ENCODE measurements around the gene TTC28.
"Not testable (repeated sequence)": the region's sequence is repeated elsewhere in the genome, so short reads cannot be mapped to it uniquely, and the experiment has no call there.

DNA sequence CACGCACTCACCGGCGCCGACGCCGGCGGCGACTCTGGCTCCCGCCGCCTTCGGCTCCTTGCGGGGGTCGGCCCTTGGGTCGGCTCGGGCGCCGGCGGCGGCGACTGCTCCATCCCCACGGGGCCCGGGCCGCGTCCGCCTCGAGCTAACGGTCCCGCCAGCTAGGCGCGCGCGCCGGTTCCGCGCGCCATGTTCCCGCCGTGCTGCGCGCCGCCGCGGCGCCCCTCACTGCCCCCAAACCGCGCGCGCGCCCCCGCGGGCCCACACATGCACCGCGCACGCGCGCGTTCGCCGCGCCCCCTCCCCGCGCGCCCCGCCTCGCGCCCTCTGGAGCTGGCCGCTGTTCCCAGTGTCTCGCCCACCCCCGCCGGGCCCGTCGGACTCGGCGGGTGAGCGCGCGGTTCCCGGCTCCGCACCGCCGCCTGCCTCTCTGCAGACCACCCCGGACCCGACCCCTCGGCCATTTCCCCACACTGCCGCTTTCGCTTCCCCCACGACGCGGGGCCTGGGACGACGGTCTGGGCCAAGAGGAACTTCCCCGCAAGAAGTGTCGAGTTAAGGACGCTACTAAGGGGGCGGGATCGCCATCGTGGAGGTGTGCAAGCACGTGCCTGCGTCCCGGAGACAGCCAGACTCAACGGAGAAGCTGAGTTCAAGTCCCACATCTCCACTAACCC, at the start of gene TTC28:
- TF ChIP-seq, protein P1, sequence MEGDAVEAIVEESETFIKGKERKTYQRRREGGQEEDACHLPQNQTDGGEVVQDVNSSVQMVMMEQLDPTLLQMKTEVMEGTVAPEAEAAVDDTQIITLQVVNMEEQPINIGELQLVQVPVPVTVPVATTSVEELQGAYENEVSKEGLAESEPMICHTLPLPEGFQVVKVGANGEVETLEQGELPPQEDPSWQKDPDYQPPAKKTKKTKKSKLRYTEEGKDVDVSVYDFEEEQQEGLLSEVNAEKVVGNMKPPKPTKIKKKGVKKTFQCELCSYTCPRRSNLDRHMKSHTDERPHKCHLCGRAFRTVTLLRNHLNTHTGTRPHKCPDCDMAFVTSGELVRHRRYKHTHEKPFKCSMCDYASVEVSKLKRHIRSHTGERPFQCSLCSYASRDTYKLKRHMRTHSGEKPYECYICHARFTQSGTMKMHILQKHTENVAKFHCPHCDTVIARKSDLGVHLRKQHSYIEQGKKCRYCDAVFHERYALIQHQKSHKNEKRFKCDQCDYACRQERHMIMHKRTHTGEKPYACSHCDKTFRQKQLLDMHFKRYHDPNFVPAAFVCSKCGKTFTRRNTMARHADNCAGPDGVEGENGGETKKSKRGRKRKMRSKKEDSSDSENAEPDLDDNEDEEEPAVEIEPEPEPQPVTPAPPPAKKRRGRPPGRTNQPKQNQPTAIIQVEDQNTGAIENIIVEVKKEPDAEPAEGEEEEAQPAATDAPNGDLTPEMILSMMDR (IDR thresholded peaks at IDR 0.05): not testable (repeated sequence)
- not testable (repeated sequence) for TF ChIP-seq POLR2A (IDR thresholded peaks at IDR 0.05)

Measured in lower leg skin (tissue), 3 donors.